Loucy (cell line): ENCODE results near the gene ALOX5AP.

Experiments used
- H2AFZ ChIP-seq: fragments of 200-600 bp; sonication (generic); 2 replicates; pipeline ENCODE4 v1.6.0; 2016; ENCODE audit warnings: antibody characterized with exemption, mild to moderate bottlenecking, low read length, moderate library complexity
- H3F3A ChIP-seq: fragments of 200-600 bp; 2 replicates; pipeline ENCODE4 v1.6.0; 2016; ENCODE audit warnings: antibody characterized with exemption, low read depth, mild to moderate bottlenecking
- H3K27me3 ChIP-seq: fragments of 200-600 bp; sonication (generic); 2 replicates; pipeline ENCODE4 v1.6.1; 2014; ENCODE audit warnings: low read length, mild to moderate bottlenecking; ENCODE audit not compliant: insufficient read depth, poor library complexity, severe bottlenecking
- H3K36me3 ChIP-seq: fragments of 200-600 bp; sonication (generic); 2 replicates; pipeline ENCODE4 v1.6.1; 2016; ENCODE audit warnings: low read length; ENCODE audit not compliant: insufficient read depth
- H3K4me1 ChIP-seq: fragments of 200-600 bp; sonication (generic); 2 replicates; pipeline ENCODE4 v1.5.1; 2014; ENCODE audit warnings: low read length, mild to moderate bottlenecking; ENCODE audit not compliant: insufficient read depth, poor library complexity, severe bottlenecking
- H3K4me2 ChIP-seq: fragments of 200-600 bp; sonication (generic); 2 replicates; pipeline ENCODE4 v1.6.0; 2014; ENCODE audit warnings: antibody characterized with exemption, low read length, low read depth, mild to moderate bottlenecking; ENCODE audit not compliant: poor library complexity, severe bottlenecking
- H3K4me3 ChIP-seq: fragments of 200-600 bp; sonication (generic); 2 replicates; pipeline ENCODE4 v1.5.1; 2014; ENCODE audit warnings: low read length, mild to moderate bottlenecking, mixed read lengths; ENCODE audit not compliant: poor library complexity, severe bottlenecking
- H3K79me2 ChIP-seq: fragments of 200-600 bp; sonication (generic); 2 replicates; pipeline ENCODE4 v1.6.1; 2014; ENCODE audit warnings: low read length; ENCODE audit not compliant: insufficient read depth
- H3K9ac ChIP-seq: fragments of 200-600 bp; sonication (generic); 2 replicates; pipeline ENCODE4 v1.6.0; 2014; ENCODE audit warnings: mild to moderate bottlenecking, low read depth, low read length, moderate library complexity; ENCODE audit not compliant: poor library complexity, severe bottlenecking
- H3K9me2 ChIP-seq: fragments of 200-600 bp; sonication (generic); replicated peaks from 2 replicates; pipeline ENCODE4 v1.6.1; 2016; ENCODE audit warnings: low read depth, low read length, mixed read lengths
- H3K9me3 ChIP-seq: fragments of 200-600 bp; sonication (generic); 2 replicates; pipeline ENCODE4 v1.6.1; 2014; ENCODE audit warnings: mild to moderate bottlenecking, antibody characterized with exemption, low read length, low read depth; ENCODE audit not compliant: insufficient read depth
- H4K20me1 ChIP-seq: fragments of 200-600 bp; sonication (generic); 2 replicates; pipeline ENCODE4 v1.6.0; 2014; ENCODE audit warnings: antibody characterized with exemption, low read length, mild to moderate bottlenecking; ENCODE audit not compliant: insufficient read depth, poor library complexity, severe bottlenecking
- EZH2phosphoT487 ChIP-seq: fragments of 200-600 bp; IDR thresholded peaks from 2 replicates; pipeline ENCODE4 v1.6.1; 2018; ENCODE audit warnings: antibody characterized with exemption, mild to moderate bottlenecking, moderate library complexity, borderline replicate concordance
- TF ChIP-seq, protein P1 (sequence below): fragments of 200-600 bp; sonication (generic); conservative IDR thresholded peaks from 2 replicates; pipeline ENCODE4 v1.5.1; 2014; ENCODE audit warnings: mild to moderate bottlenecking, antibody characterized with exemption, low read length

The ALOX5AP gene

DNA sequence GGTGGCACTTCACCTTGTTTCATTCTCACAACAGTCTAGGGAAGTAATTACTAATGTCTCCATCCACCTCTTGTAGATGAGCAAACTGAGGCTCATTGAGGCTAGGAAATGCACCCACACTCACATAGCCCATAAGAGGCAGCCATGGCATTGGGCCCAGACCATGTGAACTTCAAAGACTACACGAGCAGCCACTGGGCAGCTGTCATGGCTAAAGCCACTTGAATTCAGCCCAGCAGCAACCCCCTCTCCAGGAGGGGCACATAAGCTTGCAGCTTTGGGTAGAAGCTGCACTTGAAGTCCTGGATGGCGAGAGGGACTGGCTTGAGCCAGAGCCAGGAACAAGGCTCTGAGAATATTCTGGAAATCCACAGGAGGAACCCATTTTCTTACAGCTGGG is 13.4 kb downstream of the ALOX5AP start:
- H3K79me2 ChIP-seq = peaks cover 40% of the 10 kb centered on the region; the same call in 1 of the 2 replicates
- H3K27me3 ChIP-seq = no peaks in the 10 kb centered on the region
- peaks cover 45% of the 10 kb centered on the region; the same call in 1 of the 2 replicates for H3K36me3 ChIP-seq
- H4K20me1 ChIP-seq = no peaks in the 10 kb centered on the region
- no peaks in the 10 kb centered on the region for H3K9me3 ChIP-seq
- no peak overlapping the region for H3K9ac ChIP-seq
- H2AFZ ChIP-seq = no peak overlapping the region
- H3K4me1 ChIP-seq = peaks cover 35% of the 10 kb centered on the region
- H3K4me3 ChIP-seq = no peak overlapping the region
- no peak for TF ChIP-seq EZH2phosphoT487
- TF ChIP-seq, protein P1, sequence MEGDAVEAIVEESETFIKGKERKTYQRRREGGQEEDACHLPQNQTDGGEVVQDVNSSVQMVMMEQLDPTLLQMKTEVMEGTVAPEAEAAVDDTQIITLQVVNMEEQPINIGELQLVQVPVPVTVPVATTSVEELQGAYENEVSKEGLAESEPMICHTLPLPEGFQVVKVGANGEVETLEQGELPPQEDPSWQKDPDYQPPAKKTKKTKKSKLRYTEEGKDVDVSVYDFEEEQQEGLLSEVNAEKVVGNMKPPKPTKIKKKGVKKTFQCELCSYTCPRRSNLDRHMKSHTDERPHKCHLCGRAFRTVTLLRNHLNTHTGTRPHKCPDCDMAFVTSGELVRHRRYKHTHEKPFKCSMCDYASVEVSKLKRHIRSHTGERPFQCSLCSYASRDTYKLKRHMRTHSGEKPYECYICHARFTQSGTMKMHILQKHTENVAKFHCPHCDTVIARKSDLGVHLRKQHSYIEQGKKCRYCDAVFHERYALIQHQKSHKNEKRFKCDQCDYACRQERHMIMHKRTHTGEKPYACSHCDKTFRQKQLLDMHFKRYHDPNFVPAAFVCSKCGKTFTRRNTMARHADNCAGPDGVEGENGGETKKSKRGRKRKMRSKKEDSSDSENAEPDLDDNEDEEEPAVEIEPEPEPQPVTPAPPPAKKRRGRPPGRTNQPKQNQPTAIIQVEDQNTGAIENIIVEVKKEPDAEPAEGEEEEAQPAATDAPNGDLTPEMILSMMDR = no peak
- H3K4me2 ChIP-seq = no peak overlapping the region
- no peaks in the 10 kb centered on the region for H3K9me2 ChIP-seq
- H3F3A ChIP-seq = 0 out of 2 replicates have a peak, but pooled peaks cover 2% of the 10 kb centered on the region

DNA sequence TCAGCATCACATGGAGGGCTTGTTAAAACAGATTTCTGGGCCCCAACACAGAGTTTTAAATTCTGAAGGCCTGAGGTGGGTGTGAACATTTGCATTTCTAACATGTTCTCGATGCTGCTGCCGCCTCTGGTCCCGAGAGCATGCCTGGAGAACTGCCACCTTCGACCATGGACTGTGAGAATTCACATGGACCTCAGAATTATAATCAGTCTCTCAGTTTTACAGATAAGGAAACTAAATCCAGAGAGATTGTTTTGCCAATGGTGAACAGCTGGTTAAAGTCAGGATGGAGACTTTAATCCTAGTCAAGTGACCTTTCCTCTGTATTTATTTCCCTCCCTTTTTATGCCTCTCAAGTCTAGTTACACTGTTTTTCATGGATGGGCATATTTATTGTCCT is 14.7 kb downstream of the ALOX5AP start:
- H3K4me2 ChIP-seq = no peak overlapping the region
- no peak overlapping the region for H2AFZ ChIP-seq
- H3K27me3 ChIP-seq = no peaks in the 10 kb centered on the region
- H4K20me1 ChIP-seq = no peaks in the 10 kb centered on the region
- no peak for TF ChIP-seq EZH2phosphoT487
- TF ChIP-seq, protein P1 = no peak
- no peaks in the 10 kb centered on the region for H3K9me2 ChIP-seq
- H3K9ac ChIP-seq = no peak overlapping the region
- peaks cover 47% of the 10 kb centered on the region; the same call in 1 of the 2 replicates for H3K36me3 ChIP-seq
- H3K4me3 ChIP-seq = no peak overlapping the region
- no peaks in the 10 kb centered on the region for H3F3A ChIP-seq
- H3K4me1 ChIP-seq = peaks cover 24% of the 10 kb centered on the region
- H3K9me3 ChIP-seq = no peaks in the 10 kb centered on the region
- peaks cover 35% of the 10 kb centered on the region; the same call in 1 of the 2 replicates for H3K79me2 ChIP-seq

DNA sequence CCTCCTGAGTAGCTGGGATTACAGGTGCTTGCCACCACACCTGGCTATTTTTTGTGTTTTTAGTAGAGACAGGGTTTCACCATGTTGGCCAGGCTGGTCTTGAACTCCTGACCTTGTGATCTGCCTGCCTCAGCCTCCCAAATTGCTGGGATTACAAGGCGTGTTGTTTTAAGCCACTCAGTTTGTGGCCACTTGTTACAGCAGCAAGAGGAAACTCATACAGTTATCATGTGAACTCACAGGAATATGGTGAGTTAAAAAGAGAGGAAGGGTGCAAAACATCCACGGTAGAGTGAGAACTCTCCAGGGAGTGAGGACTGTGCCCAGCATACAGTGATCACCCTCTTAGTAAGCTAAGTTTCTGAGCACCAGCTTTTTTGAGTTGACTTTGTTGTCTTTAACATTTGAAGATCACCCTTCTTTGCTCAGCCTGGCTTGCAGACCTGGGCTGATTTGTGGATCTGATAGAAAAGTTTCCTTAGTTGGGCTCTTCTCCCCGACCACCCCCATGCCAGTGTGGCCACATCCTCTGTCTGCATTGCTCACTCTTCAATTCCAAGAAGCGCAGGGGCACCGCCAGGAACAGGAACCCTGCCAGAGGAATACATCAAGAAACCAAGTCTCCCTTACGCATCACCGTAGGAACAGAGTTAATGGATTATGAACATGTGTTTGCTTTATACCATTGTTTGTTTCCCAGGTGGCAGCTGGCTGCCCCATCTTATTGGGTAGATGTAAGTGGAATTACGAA is 16.0 kb downstream of the ALOX5AP start:
- no peak overlapping the region for H2AFZ ChIP-seq

More for the DNA sequence above, 16.0 kb downstream of the ALOX5AP start:
- TF ChIP-seq, protein P1 = no peak
- TF ChIP-seq EZH2phosphoT487 = no peak
- Histone ChIP-seq H4K20me1 (no peaks in the 10 kb centered on the region), H3K9ac (no peak overlapping the region), H3K27me3 (no peaks in the 10 kb centered on the region), H3K79me2 (peaks cover 22% of the 10 kb centered on the region; the same call in 1 of the 2 replicates), H3K4me3 (no peak overlapping the region), H3K36me3 (peaks cover 57% of the 10 kb centered on the region; the same call in 1 of the 2 replicates), H3F3A (no peaks in the 10 kb centered on the region), H3K9me3 (no peaks in the 10 kb centered on the region), H3K9me2 (no peaks in the 10 kb centered on the region), H3K4me2 (no peak overlapping the region), H3K4me1 (peaks cover 10% of the 10 kb centered on the region)
